NCI-H1105 (cell line): Measurements from ENCODE around the gene GPR161.

Experiments used
- DNase-seq: peaks from one replicate; lab custom pipeline; 2025; lab: John Stamatoyannopoulos, UW

Gene GPR161

GRCh38 chr1:168106274-168106673 is 30.5 kb downstream of the GPR161 start:
- DNase-seq: no peak

GRCh38 chr1:168105846-168106245 is 30.9 kb downstream of the GPR161 start:
- DNase-seq: no peak

- DNase-seq: no peak
Measured at GRCh38 chr1:168104535-168104934, 32.2 kb downstream of the GPR161 start.

GRCh38 chr1:168102487-168102886 is 34.2 kb downstream of the GPR161 start:
- DNase-seq: no peak

GRCh38 chr1:168101336-168101735 is 35.4 kb downstream of the GPR161 start:
- no peak for DNase-seq

- DNase-seq: no peak
Measured at GRCh38 chr1:168100315-168101002, 36.3 kb downstream of the GPR161 start.

GRCh38 chr1:168099337-168099801 is 37.4 kb downstream of the GPR161 start:
- no peak for DNase-seq

- DNase-seq: no peak
Measured at GRCh38 chr1:168098534-168099320, 38.0 kb downstream of the GPR161 start.

- DNase-seq: no peak
Measured at GRCh38 chr1:168097921-168098528, 38.7 kb downstream of the GPR161 start.

- DNase-seq: no peak
Measured at GRCh38 chr1:168096296-168097165, 40.2 kb downstream of the GPR161 start.

- no peak for DNase-seq
Measured at GRCh38 chr1:168095476-168095875, 41.3 kb downstream of the GPR161 start.

- DNase-seq: no peak
Measured at GRCh38 chr1:168093616-168094015, 43.1 kb downstream of the GPR161 start.

GRCh38 chr1:168092566-168093355 is 44.0 kb downstream of the GPR161 start:
- DNase-seq: no peak

GRCh38 chr1:168091720-168092550 is 44.8 kb downstream of the GPR161 start:
- DNase-seq: no peak

- DNase-seq: no peak
Measured at GRCh38 chr1:168091063-168091462, 45.7 kb downstream of the GPR161 start.

GRCh38 chr1:168090395-168090794 is 46.3 kb downstream of the GPR161 start:
- DNase-seq: no peak

- DNase-seq: no peak
Measured at GRCh38 chr1:168089979-168090337, 46.8 kb downstream of the GPR161 start.

GRCh38 chr1:168089326-168089978 is 47.3 kb downstream of the GPR161 start:
- DNase-seq: no peak

- no peak for DNase-seq
Measured at GRCh38 chr1:168088511-168089325, 48.0 kb downstream of the GPR161 start.
